GM19023 (cell line): ENCODE measurements around the gene PPARG.
"Not testable (repeated sequence)": the region's sequence is repeated elsewhere in the genome, so short reads cannot be mapped to it uniquely, and the experiment has no call there.

ENCODE experiments used
- ATAC-seq: cut with Tn5 transposase; IDR thresholded peaks from one replicate; pipeline ENCODE4 v1.9.1; 2021; ENCODE audit warnings: mild to moderate bottlenecking, moderate library complexity; ENCODE audit not compliant: unreplicated experiment

The PPARG gene

GRCh38 chr3:12454816-12455121 lies 165.9 kb downstream of the PPARG start:
- ATAC-seq: no peak

GRCh38 chr3:12455740-12456139 lies 166.9 kb downstream of the PPARG start:
- ATAC-seq: no peak

GRCh38 chr3:12456441-12456840 lies 167.6 kb downstream of the PPARG start:
- ATAC-seq: no peak

- ATAC-seq: not testable (repeated sequence)
Measured at GRCh38 chr3:12457380-12457779, 168.5 kb downstream of the PPARG start.

GRCh38 chr3:12458901-12459300 lies 170.0 kb downstream of the PPARG start:
- no peak for ATAC-seq

GRCh38 chr3:12460127-12460526 lies 171.3 kb downstream of the PPARG start:
- ATAC-seq: no peak

GRCh38 chr3:12461097-12461649 lies 172.3 kb downstream of the PPARG start:
- ATAC-seq: no peak

- ATAC-seq: no peak
Measured at GRCh38 chr3:12462159-12462947, 173.5 kb downstream of the PPARG start.

- no peak for ATAC-seq
Measured at GRCh38 chr3:12463686-12464085, 174.8 kb downstream of the PPARG start.

GRCh38 chr3:12464181-12464580 lies 175.3 kb downstream of the PPARG start:
- ATAC-seq: no peak

- ATAC-seq: no peak
Measured at GRCh38 chr3:12465151-12465835, 176.4 kb downstream of the PPARG start.

- no peak for ATAC-seq
Measured at GRCh38 chr3:12465836-12466225, 177.0 kb downstream of the PPARG start.

GRCh38 chr3:12467746-12468145 lies 178.9 kb downstream of the PPARG start:
- ATAC-seq: no peak

- no peak for ATAC-seq
Measured at GRCh38 chr3:12468276-12468675, 179.4 kb downstream of the PPARG start.

- no peak for ATAC-seq
Measured at GRCh38 chr3:12468757-12469156, 179.9 kb downstream of the PPARG start.

GRCh38 chr3:12469222-12469621 lies 180.4 kb downstream of the PPARG start:
- not testable (repeated sequence) for ATAC-seq

GRCh38 chr3:12470111-12470510 lies 181.2 kb downstream of the PPARG start:
- no peak for ATAC-seq

- ATAC-seq: no peak
Measured at GRCh38 chr3:12470680-12471079, 181.8 kb downstream of the PPARG start.

GRCh38 chr3:12471241-12471640 lies 182.4 kb downstream of the PPARG start:
- ATAC-seq: no peak

- ATAC-seq: no peak
Measured at GRCh38 chr3:12472000-12472610, 183.2 kb downstream of the PPARG start.

- no peak for ATAC-seq
Measured at GRCh38 chr3:12472796-12473195, 183.9 kb downstream of the PPARG start.

GRCh38 chr3:12473511-12473910 lies 184.6 kb downstream of the PPARG start:
- ATAC-seq: no peak
